GM12878 (cell line): Measurements from ENCODE around the gene SLC35G4. TPM values are rescaled to one million over a fixed set of nuclear protein-coding genes. Genes with fewer than 3 reads are reported as not detected.
"Not testable (repeated sequence)": the region's sequence is repeated elsewhere in the genome, so short reads cannot be mapped to it uniquely, and the experiment has no call there.

ENCODE experiments used
- ATAC-seq: fragments of 200-7000 bp; cut with Tn5 transposase; 3 replicates; pipeline ENCODE4 v1.9.1; 2020; ENCODE audit warnings: mild to moderate bottlenecking, moderate library complexity
- BruUV-seq: library from RNA; stranded (reverse); fragments of 400-500 nt; replicated peaks from 2 replicates; lab custom pipeline; 2021; lab: Mats Ljungman, UMichigan
- CTCF ChIA-PET: fragments of 300-600 bp; sonication (Branson Sonifier 250); formaldehyde crosslinking; extraction: SDS; loops from one replicate; lab custom pipeline; 2021; ENCODE audit warnings: inconsistent platforms; lab: Yijun Ruan, JAX
- POLR2A ChIA-PET: fragments of 350-600 bp; formaldehyde crosslinking; extraction: SDS; loops from one replicate; lab custom pipeline; 2021; ENCODE audit warnings: inconsistent platforms; lab: Charles Lee
- RAD21 ChIA-PET: fragments of 300-600 bp; sonication (Branson Sonifier 250); formaldehyde crosslinking; loops from one replicate; lab custom pipeline; 2023; ENCODE audit warnings: antibody characterized with exemption; ENCODE audit not compliant: unreplicated experiment; lab: Charles Lee
- SMC1A ChIA-PET: fragments of 300-600 bp; sonication (Branson Sonifier 250); formaldehyde crosslinking; loops from one replicate; lab custom pipeline; 2023; ENCODE audit not compliant: unreplicated experiment, uncharacterized antibody; lab: Charles Lee
- DNase-seq: peaks from one replicate; pipeline ENCODE4 v3.0.0-alpha.2; 2011; ENCODE audit warnings: low read depth, low spot score
- FAIRE-seq: peaks from 3 replicates; lab custom pipeline; 2011; peaks lifted over from hg19 to GRCh38; lab: Jason Lieb, UNC
- H2AFZ ChIP-seq: 2 replicates; pipeline ENCODE4 v1.6.0; 2011; ENCODE audit warnings: low read depth, low read length, control low read depth; ENCODE audit not compliant: control insufficient read depth
- H3K27ac ChIP-seq: 2 replicates; pipeline ENCODE4 v1.5.1; 2011; ENCODE audit warnings: control low read depth; ENCODE audit not compliant: control insufficient read depth, insufficient read depth
- H3K27me3 ChIP-seq, 2 experiments: replicated peaks in 1 of 2; 2 replicates each; pipeline versions ENCODE4 v1.6.0 to v1.6.1; 2011; ENCODE audit warnings: low read length in 1 of 2; ENCODE audit not compliant: control insufficient read depth in 2 of 2, insufficient read depth in 2 of 2
- H3K36me3 ChIP-seq, 2 experiments: 2 replicates each; pipeline ENCODE4 v1.5.1; 2011; ENCODE audit warnings: low read length in 1 of 2; ENCODE audit not compliant: control insufficient read depth in 2 of 2, insufficient read depth in 2 of 2
- H3K4me1 ChIP-seq: 2 replicates; pipeline ENCODE4 v1.6.1; 2011; ENCODE audit warnings: mild to moderate bottlenecking, low read length, moderate library complexity, mixed read lengths; ENCODE audit not compliant: control insufficient read depth, insufficient read depth
- H3K4me2 ChIP-seq: 2 replicates; pipeline ENCODE4 v1.6.0; 2011; ENCODE audit warnings: control low read depth; ENCODE audit not compliant: control insufficient read depth, insufficient read depth
- H3K4me3 ChIP-seq: fragments of 200-600 bp; sonication (generic); 2 replicates; pipeline ENCODE4 v1.5.1; 2016
- H3K79me2 ChIP-seq: 2 replicates; pipeline ENCODE4 v1.6.0; 2011; ENCODE audit warnings: low read length; ENCODE audit not compliant: control insufficient read depth, insufficient read depth
- H3K9ac ChIP-seq: 2 replicates; pipeline ENCODE4 v1.8.0; 2011; ENCODE audit warnings: low read length, control low read depth, mixed read lengths; ENCODE audit not compliant: control insufficient read depth, insufficient read depth
- H3K9me3 ChIP-seq: replicated peaks from 3 replicates; pipeline ENCODE4 v1.5.1; 2011; ENCODE audit warnings: mild to moderate bottlenecking, low read length; ENCODE audit not compliant: control insufficient read depth, insufficient read depth
- H4K20me1 ChIP-seq: 2 replicates; pipeline ENCODE4 v1.6.0; 2011; ENCODE audit not compliant: control insufficient read depth, insufficient read depth
- NFXL1 ChIP-seq: fragments of 450-650 bp; IDR thresholded peaks from 2 replicates; pipeline ENCODE4 v1.6.1; 2017; ENCODE audit warnings: antibody characterized with exemption, mild to moderate bottlenecking, borderline replicate concordance
- NR2F1 ChIP-seq: fragments of 450-650 bp; conservative IDR thresholded peaks from 2 replicates; pipeline ENCODE4 v1.6.1; 2017; ENCODE audit warnings: mild to moderate bottlenecking
- ZBTB33 ChIP-seq: fragments of 450-650 bp; IDR thresholded peaks from 2 replicates; pipeline ENCODE4 v1.6.1; 2017; ENCODE audit warnings: mild to moderate bottlenecking
- WGBS: methylation state at CpG from one replicate; pipeline ENCODE4 v1.1.6; 2016; ENCODE audit warnings: low lambda C conversion rate; ENCODE audit not compliant: insufficient replicate concordance, insufficient coverage; ENCODE audit errors: missing lambda C conversion rate; 5-methylcytosine and 5-hydroxymethylcytosine counted together
- in situ Hi-C: fragments of 300-500 bp; cut with MboI; formaldehyde crosslinking; loops from 9 replicates; pipeline ENCODE4 v1.14.3; 2018; ENCODE audit warnings: mixed read lengths
- intact Hi-C: fragments of 100-400 bp; cut with micrococcal nuclease; formaldehyde crosslinking; loops from one replicate; pipeline ENCODE4 v1.14.2; 2022; ENCODE audit not compliant: unreplicated experiment
- polyA plus RNA-seq, 11 experiments: library from polyadenylated mRNA; depleted of rRNA in 4 of 11; unstranded in 6 of 11; stranded (reverse) in 5 of 11; fragments of >200 nt; fragmentation: Nextera tagmentation in 4 of 11; fragmentation: Illumina TruSeq in 1 of 11; extraction: Ambion mirVana in 4 of 11; extraction: Trizol in 1 of 11; gene quantifications; 1 replicate in 1 of 11; 2 replicates in 10 of 11; pipeline versions ENCODE4 v1.2.1 to v1.2.3, GENCODE V29; 2011 to 2016; ENCODE audit warnings: inconsistent platforms in 2 of 11, missing spikeins in 2 of 11, low read depth in 1 of 11
- total RNA-seq, 4 experiments: library from RNA; depleted of rRNA in 3 of 4; stranded (reverse); fragments of >200 nt in 3 of 4; fragmentation: Illumina TruSeq in 1 of 4; extraction: Trizol in 1 of 4; gene quantifications; 2 replicates each; pipeline versions ENCODE4 v1.2.1 to v1.2.3, GENCODE V29; 2013 to 2021

Gene SLC35G4
- total and polyA plus RNA-seq, 10 of the 15 experiments (the other 5 are each of a cell fraction or from before 2014, with no cell fraction given) = not detected

GRCh38 chr18:11607906-11608305 is 1.5 kb upstream of the SLC35G4 start:
- H4K20me1 ChIP-seq = no peaks in the 10 kb centered on the region
- H3K9ac ChIP-seq = no peak overlapping the region

GRCh38 chr18:11608618-11609017 is 778 bp upstream of the SLC35G4 start:
- H2AFZ ChIP-seq, intact Hi-C loops, H3K27ac ChIP-seq, CTCF ChIA-PET, H4K20me1 ChIP-seq, H3K27me3 ChIP-seq, H3K9ac ChIP-seq, in situ Hi-C loops, H3K4me3 ChIP-seq, FAIRE-seq, POLR2A ChIA-PET, RAD21 ChIA-PET, H3K4me1 ChIP-seq, DNase-seq, H3K4me2 ChIP-seq, BruUV-seq, H3K36me3 ChIP-seq, H3K79me2 ChIP-seq, ATAC-seq, H3K9me3 ChIP-seq, SMC1A ChIA-PET: not testable (repeated sequence)
- WGBS = 80% methylated on average over 2 of the region's 19 CpGs

More at GRCh38 chr18:11607906-11608305, 1.5 kb upstream of the SLC35G4 start:
- ChIA-PET POLR2A (no interaction called here), RAD21 (no interaction called here), SMC1A (no interaction called here), CTCF (interaction anchor here (0.6 kb wide), 1 partner anchor 1010 kb away, joined by 3 read pairs; no protein-coding TSS in a partner anchor)
- intact Hi-C loops = no loop called here
- 20% methylated on average over 2 of the region's 2 CpGs for WGBS
- H3K9me3 ChIP-seq = no peaks in the 10 kb centered on the region
- no peak overlapping the region for H3K27ac ChIP-seq
- H3K4me1 ChIP-seq = no peaks in the 10 kb centered on the region
- DNase-seq (no peak), ATAC-seq (no peak), FAIRE-seq (no peak)
- peaks cover 0 to 3% of the 10 kb centered on the region in 2 experiments; a peak in 2 of 4 replicates for H3K27me3 ChIP-seq
- H2AFZ ChIP-seq = no peak overlapping the region
- no peaks in the 10 kb centered on the region for H3K36me3 ChIP-seq
- in situ Hi-C loops = no loop called here
- BruUV-seq = no TSS peak
- H3K4me3 ChIP-seq = no peak overlapping the region
- no peak for TF ChIP-seq ZBTB33
- TF ChIP-seq NFXL1 = no peak
- no peak for TF ChIP-seq NR2F1
- TF ChIP-seq, all 136 proteins: peak for 0
- Histone ChIP-seq H3K79me2 (no peaks in the 10 kb centered on the region), H3K4me2 (no peak overlapping the region)

GRCh38 chr18:11613073-11613472 is 3.7 kb downstream of the SLC35G4 start:
- DNase-seq, BruUV-seq, H3K4me3 ChIP-seq, intact Hi-C loops, H3K9me3 ChIP-seq, RAD21 ChIA-PET, in situ Hi-C loops, POLR2A ChIA-PET, ATAC-seq, FAIRE-seq, H3K36me3 ChIP-seq, H3K4me1 ChIP-seq, H3K4me2 ChIP-seq, H3K79me2 ChIP-seq, H2AFZ ChIP-seq, H4K20me1 ChIP-seq, H3K27me3 ChIP-seq, SMC1A ChIA-PET, H3K9ac ChIP-seq, H3K27ac ChIP-seq, CTCF ChIA-PET: not testable (repeated sequence)
- WGBS = 76% methylated on average over 13 of the region's 18 CpGs
